Esophagus (tissue), 2 donors: ENCODE results near the gene HAUS6. TPM values are rescaled to one million over a fixed set of nuclear protein-coding genes. Genes with fewer than 3 reads are reported as not detected.
A peak's percentile ranks its signal among the peaks of the same experiment; 100 is the strongest.

Experiments used
- H3K27ac ChIP-seq, 2 donors: one replicate each; pipeline ENCODE4 v1.5.1; 2013; ENCODE audit warnings: low read depth in 2 of 2, mild to moderate bottlenecking in 2 of 2, inconsistent platforms in 1 of 2, low read length in 1 of 2, moderate library complexity in 1 of 2
- H3K27me3 ChIP-seq, 2 donors: one replicate each; pipeline ENCODE4 v1.6.1; 2013; ENCODE audit warnings: low read length in 2 of 2, control low read depth in 1 of 2, mild to moderate bottlenecking in 1 of 2; ENCODE audit not compliant: insufficient read depth in 2 of 2, control insufficient read depth in 1 of 2
- H3K36me3 ChIP-seq, 2 donors: one replicate each; pipeline ENCODE4 v1.6.1; 2013; ENCODE audit warnings: low read length in 1 of 2; ENCODE audit not compliant: control insufficient read depth in 2 of 2, insufficient read depth in 2 of 2
- H3K4me1 ChIP-seq, 2 donors: one replicate each; pipeline ENCODE4 v1.6.1; 2013; ENCODE audit warnings: low read length in 1 of 2; ENCODE audit not compliant: control insufficient read depth in 2 of 2, insufficient read depth in 2 of 2
- H3K4me3 ChIP-seq, 2 donors: one replicate each; pipeline ENCODE4 v1.5.1; 2013; ENCODE audit warnings: low read length in 2 of 2, mild to moderate bottlenecking in 2 of 2, low read depth in 1 of 2, moderate library complexity in 1 of 2
- H3K9me3 ChIP-seq, 2 donors: one replicate each; pipeline ENCODE4 v1.6.1; 2013; ENCODE audit warnings: mild to moderate bottlenecking in 2 of 2, low read depth in 1 of 2, low read length in 1 of 2, moderate library complexity in 1 of 2; ENCODE audit not compliant: control insufficient read depth in 2 of 2, insufficient read depth in 1 of 2
- WGBS, 2 donors: extraction: QIAGEN DNeasy Blood & Tissue Kit; methylation state at CpG; one replicate each; pipeline ENCODE4 v1.1.7; 2013; 5-methylcytosine and 5-hydroxymethylcytosine counted together
- polyA plus RNA-seq, 2 donors: library from polyadenylated mRNA; stranded (reverse); fragments of 200-250 nt; gene quantifications; one replicate each; pipeline ENCODE4 v1.2.3, GENCODE V29; 2013
- donor health status: healthy with polysubstance abuse.
- donor health status: Bipolar disorder and iron deficiency.

The HAUS6 gene
- polyA plus RNA-seq, 2 donors: 2.7 TPM

DNA sequence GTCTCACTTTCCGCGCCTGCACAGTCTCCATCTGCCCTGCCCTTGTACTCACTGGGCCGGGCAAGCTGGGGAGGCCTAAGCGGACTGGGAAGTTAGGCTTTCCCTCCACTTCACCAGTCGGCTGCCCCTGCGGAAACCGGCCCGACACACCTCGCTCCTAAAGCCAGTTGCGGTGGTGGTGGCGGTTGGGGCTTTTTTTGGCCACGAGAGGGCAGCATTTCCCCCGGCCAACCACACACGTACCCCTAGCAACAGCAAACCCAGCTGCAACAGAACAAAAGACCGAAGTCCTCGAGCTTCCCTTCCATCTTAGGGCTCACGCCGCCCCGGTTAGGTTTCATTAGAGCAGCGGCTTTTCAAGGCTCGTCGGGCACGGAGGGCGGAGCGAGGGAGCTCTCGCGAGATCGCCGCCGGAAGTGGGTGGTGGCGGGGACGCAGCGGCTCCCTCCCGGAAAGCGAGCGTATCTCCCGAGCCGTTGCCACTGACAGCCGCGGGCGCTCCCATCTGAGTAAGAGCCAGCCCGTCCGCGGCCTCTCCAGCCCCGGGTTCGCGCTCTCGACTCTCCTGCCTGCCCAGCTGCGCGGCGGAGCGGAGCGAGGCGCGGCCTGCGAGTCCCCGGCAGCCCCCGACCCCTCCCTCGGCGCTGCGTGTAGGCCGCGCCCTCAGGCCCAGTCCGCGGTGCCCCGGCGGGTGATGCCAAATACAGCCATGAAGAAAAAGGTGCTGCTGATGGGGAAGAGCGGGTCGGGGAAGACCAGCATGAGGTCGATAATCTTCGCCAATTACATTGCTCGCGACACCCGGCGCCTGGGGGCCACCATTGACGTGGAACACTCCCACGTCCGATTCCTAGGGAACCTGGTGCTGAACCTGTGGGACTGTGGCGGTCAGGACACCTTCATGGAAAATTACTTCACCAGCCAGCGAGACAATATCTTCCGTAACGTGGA lies 53.5 kb downstream of the HAUS6 start, which contains the start of gene RRAGA:
Gene RRAGA (plus strand): TSS at position 462 of the 951 bp plus-strand sequence. CDS start 233 bp downstream, at position 695.
- H3K9me3 ChIP-seq: no peaks in the 10 kb centered on the region
- H3K36me3 ChIP-seq: no peaks in the 10 kb centered on the region
- no peaks in the 10 kb centered on the region for H3K27me3 ChIP-seq
- peak within 1 kb of the TSS; percentile 98 to 99 for H3K27ac ChIP-seq
- H3K4me3 ChIP-seq: peak within 1 kb of the TSS; percentile 90 to 91
- peaks cover 0 to 4% of the 10 kb centered on the region in 2 donors for H3K4me1 ChIP-seq
- 1% methylated on average over 66 to 82 of the region's 82 CpGs for WGBS, 2 donors

- no peaks in the 10 kb centered on the region for H3K27me3 ChIP-seq
- no peaks in the 10 kb centered on the region for H3K36me3 ChIP-seq
- H3K27ac ChIP-seq: no peak overlapping the region
- no peak overlapping the region for H3K4me3 ChIP-seq
- H3K4me1 ChIP-seq: no peaks in the 10 kb centered on the region
- 96% methylated on average over 5 of the region's 5 CpGs for WGBS, 2 donors
- no peaks in the 10 kb centered on the region for H3K9me3 ChIP-seq
These were observed 66.1 kb downstream of the HAUS6 start for GRCh38 chr9:19036611-19037010.

DNA sequence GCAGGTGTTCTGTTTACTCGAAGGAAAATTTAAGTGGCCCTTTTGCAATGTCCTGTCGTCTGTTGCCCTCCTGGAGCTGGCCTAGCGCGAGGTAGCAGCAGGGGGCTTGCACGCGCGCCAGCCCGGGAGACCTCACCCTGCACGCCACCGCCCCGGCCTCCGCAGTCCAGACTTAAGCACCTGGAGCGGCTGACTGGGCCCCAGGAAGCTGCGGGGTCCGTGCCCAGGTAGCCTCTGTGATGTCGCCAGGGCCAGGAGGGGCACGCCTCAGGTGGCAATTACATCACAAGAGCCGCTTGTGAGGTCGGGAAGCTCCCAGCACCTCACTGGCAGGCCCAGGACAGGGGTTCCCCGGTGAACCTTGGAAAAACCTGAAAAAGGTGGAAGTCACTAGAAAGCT lies 69.7 kb downstream of the HAUS6 start, which contains the start of gene SAXO1:
Gene SAXO1 (minus strand): TSS at position 195 of the 400 bp plus-strand sequence. CDS start 301 bp downstream, outside the sequence.
- H3K9me3 ChIP-seq: no peaks in the 10 kb centered on the region
- no peak within 1 kb of the TSS for H3K27ac ChIP-seq
- 83% methylated on average over 19 to 20 of the region's 20 CpGs for WGBS, 2 donors
- H3K4me3 ChIP-seq: no peak within 1 kb of the TSS
- peaks cover 0 to 2% of the 10 kb centered on the region in 2 donors for H3K4me1 ChIP-seq
- no peaks in the 10 kb centered on the region for H3K27me3 ChIP-seq
- H3K36me3 ChIP-seq: no peaks in the 10 kb centered on the region

- H3K4me1 ChIP-seq: peaks cover 0 to 2% of the 10 kb centered on the region in 2 donors
- WGBS, 2 donors: 55 to 74% methylated on average over 14 of the region's 14 CpGs
- H3K27me3 ChIP-seq: no peaks in the 10 kb centered on the region
These were observed 70.3 kb downstream of the HAUS6 start for GRCh38 chr9:19032406-19032805.

DNA sequence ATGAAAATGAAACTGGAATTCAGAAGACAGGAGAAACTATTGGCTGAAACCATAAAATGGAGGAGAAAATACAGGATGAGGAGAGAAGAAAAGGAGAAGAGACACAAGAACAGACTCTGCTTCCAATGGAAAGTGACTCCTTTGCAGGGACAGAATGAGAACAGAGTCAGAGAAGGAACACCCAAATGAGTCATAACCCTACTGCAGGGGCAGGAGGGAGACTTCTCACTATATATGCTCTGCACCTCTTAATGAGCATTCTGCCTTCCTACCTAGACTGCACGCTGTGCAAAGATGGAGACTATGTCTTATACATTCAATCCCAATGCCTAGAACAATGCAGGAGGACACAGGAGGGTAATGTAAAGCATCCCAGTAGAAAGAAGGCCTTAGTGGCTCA lies 71.8 kb downstream of the HAUS6 start:
- H3K27me3 ChIP-seq: no peaks in the 10 kb centered on the region
- no peak overlapping the region for H3K27ac ChIP-seq

More at GRCh38 chr9:19032406-19032805, 70.3 kb downstream of the HAUS6 start:
- Histone ChIP-seq H3K36me3 (no peaks in the 10 kb centered on the region), H3K27ac (no peak overlapping the region), H3K4me3 (no peak overlapping the region), H3K9me3 (no peaks in the 10 kb centered on the region)

GRCh38 chr9:19028835-19029451 lies 73.8 kb downstream of the HAUS6 start:
- 25 to 27% methylated on average over 8 of the region's 8 CpGs for WGBS, 2 donors
- no peaks in the 10 kb centered on the region for H3K9me3 ChIP-seq

More for the DNA sequence above, 71.8 kb downstream of the HAUS6 start:
- peaks cover 0 to 2% of the 10 kb centered on the region in 2 donors for H3K4me1 ChIP-seq
- 84 to 94% methylated on average over 1 of the region's 1 CpG for WGBS, 2 donors
- H3K36me3 ChIP-seq: no peaks in the 10 kb centered on the region
- H3K4me3 ChIP-seq: no peak overlapping the region
- H3K9me3 ChIP-seq: no peaks in the 10 kb centered on the region

DNA sequence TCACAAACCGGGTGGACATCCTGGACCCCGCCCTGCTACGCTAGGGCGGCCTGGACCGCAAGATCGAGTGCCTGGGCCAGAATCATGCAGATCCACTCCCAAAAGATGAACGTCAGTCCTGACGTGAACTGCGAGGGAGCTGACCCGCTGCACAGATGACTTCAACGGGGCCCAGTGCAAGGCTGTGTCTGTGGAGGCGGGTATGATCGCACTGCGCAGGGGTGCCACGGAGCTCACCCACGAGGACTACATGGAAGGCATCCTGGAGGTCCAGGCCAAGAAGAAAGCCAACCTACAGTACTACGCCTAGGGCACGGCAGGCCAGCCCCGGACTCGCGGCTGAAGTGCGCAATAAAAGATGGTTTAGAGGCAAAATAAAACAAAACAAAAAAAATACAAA lies 74.9 kb downstream of the HAUS6 start:
- 93% methylated on average over 22 of the region's 22 CpGs for WGBS, 2 donors
- Histone ChIP-seq H3K27me3 (no peaks in the 10 kb centered on the region), H3K36me3 (no peaks in the 10 kb centered on the region), H3K9me3 (no peaks in the 10 kb centered on the region), H3K27ac (no peak overlapping the region), H3K4me1 (peaks cover 0 to 2% of the 10 kb centered on the region in 2 donors), H3K4me3 (no peak overlapping the region)

More at GRCh38 chr9:19028835-19029451, 73.8 kb downstream of the HAUS6 start:
- Histone ChIP-seq H3K4me3 (no peak overlapping the region), H3K36me3 (no peaks in the 10 kb centered on the region), H3K4me1 (peaks cover 0 to 2% of the 10 kb centered on the region in 2 donors), H3K27ac (no peak overlapping the region), H3K27me3 (no peaks in the 10 kb centered on the region)

DNA sequence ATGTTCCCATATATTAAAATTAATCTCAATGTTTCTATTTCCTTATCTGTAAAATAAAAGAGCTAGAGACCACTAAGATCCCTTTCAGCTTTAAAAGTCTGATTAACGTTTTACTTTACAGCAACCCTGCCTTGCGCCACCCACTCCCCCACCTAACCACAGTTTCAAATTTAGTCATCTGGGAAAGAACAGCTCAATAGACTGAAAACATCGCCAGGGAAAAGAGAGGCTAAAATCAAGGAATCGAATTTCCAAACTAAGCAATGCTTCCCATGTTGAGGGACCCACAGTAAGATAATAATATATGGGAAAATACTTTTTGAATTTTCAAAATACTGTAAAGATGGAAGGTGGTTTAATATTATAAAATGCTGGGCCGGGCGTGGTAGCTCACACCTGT lies 76.3 kb downstream of the HAUS6 start:
- WGBS, 2 donors: 82 to 91% methylated on average over 6 of the region's 6 CpGs
- Histone ChIP-seq H3K4me1 (peaks cover 0 to 2% of the 10 kb centered on the region in 2 donors), H3K4me3 (no peak overlapping the region), H3K36me3 (no peaks in the 10 kb centered on the region), H3K27ac (no peak overlapping the region), H3K27me3 (no peaks in the 10 kb centered on the region), H3K9me3 (no peaks in the 10 kb centered on the region)

DNA sequence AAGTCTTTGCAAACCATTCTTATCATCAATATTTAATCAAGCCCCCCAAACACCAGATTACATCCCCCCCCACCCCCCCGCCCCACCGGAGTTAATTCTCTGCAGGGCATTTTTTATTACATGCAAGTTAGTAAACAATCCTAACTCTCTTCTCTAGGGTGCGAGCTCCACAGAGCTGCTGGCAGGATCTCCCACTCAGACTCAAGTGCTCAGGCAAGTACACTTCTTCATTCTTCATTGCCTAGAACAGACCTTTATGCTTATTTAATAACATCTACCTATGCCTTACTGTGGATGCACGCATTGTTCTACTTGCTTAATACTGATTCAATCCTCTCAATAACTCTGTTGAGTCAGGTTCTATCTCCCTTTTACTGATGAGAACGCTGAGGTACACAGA lies 79.6 kb downstream of the HAUS6 start:
- Histone ChIP-seq H3K4me3 (no peak overlapping the region), H3K36me3 (no peaks in the 10 kb centered on the region), H3K4me1 (no peaks in the 10 kb centered on the region), H3K27ac (no peak overlapping the region), H3K9me3 (no peaks in the 10 kb centered on the region), H3K27me3 (no peaks in the 10 kb centered on the region)
- WGBS, 2 donors: 70 to 71% methylated on average over 5 of the region's 5 CpGs
